ENCODE results near the gene OR5T2.

DNA sequence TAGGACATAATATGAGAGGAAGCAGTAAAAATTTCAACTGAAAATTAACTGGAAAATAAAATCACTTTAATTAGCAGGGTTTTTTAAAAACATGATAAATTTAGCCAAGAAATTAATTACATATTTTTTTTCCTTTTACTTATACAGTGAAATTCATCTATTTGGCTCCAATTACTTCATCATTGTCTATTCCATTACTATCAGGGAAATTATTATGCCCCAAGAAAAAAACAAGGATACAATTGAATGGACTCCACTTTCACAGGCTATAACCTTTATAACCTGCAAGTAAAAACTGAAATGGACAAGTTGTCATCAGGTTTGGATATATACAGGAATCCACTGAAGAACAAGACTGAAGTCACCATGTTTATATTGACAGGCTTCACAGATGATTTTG is 17.9 kb upstream of the OR5T2 start, which contains the start of gene OR5T3:
- TF ChIP-seq, protein P1, sequence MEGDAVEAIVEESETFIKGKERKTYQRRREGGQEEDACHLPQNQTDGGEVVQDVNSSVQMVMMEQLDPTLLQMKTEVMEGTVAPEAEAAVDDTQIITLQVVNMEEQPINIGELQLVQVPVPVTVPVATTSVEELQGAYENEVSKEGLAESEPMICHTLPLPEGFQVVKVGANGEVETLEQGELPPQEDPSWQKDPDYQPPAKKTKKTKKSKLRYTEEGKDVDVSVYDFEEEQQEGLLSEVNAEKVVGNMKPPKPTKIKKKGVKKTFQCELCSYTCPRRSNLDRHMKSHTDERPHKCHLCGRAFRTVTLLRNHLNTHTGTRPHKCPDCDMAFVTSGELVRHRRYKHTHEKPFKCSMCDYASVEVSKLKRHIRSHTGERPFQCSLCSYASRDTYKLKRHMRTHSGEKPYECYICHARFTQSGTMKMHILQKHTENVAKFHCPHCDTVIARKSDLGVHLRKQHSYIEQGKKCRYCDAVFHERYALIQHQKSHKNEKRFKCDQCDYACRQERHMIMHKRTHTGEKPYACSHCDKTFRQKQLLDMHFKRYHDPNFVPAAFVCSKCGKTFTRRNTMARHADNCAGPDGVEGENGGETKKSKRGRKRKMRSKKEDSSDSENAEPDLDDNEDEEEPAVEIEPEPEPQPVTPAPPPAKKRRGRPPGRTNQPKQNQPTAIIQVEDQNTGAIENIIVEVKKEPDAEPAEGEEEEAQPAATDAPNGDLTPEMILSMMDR (IDR thresholded peaks at IDR 0.05), result no peak
- TF ChIP-seq EZH2 (IDR thresholded peaks at IDR 0.05), result no peak
- TF ChIP-seq EZH2phosphoT487 (IDR thresholded peaks at IDR 0.05), result no peak
